ENCODE results near the gene PASD1. TPM values are rescaled to one million over a fixed set of nuclear protein-coding genes. Genes with fewer than 3 reads are reported as not detected.

The PASD1 gene
- total RNA-seq, 1 donor from 2014 or later, result not detected

GRCh38 chrX:151633157-151633556, 69.7 kb downstream of the PASD1 start:
- intact Hi-C loops (cut with DNase I), result no loop called here
- Histone ChIP-seq H3K4me1 (no peaks in the 10 kb centered on the region), H3K4me3 (no peak overlapping the region), H3K9me3 (no peaks in the 10 kb centered on the region), H3K36me3 (no peaks in the 10 kb centered on the region), H3K27ac (no peak overlapping the region), H3K27me3 (ENCODE audit: low read depth) (no peaks in the 10 kb centered on the region)
- DNase-seq (no peak), ATAC-seq (no peak)
- TF ChIP-seq CTCF (IDR thresholded peaks at IDR 0.05), result no peak

DNA sequence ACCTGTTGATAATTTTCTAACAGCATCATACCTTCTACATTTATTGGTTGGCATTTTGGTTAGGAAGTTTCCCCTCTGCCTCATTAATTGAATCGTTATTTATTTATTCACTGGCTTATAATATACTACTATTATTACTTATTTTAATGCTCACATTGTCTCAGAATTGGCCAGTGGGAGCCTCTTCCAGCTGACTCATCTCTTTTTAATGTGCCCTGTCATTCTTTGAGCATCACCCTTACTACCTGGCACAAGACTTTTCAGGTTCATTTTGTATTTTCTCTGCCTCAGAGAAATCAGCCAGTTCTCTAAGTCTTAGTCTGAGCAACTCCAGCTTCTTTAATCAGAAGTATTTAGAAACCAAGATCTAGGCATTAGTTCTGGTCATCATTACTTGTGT, 71.5 kb downstream of the PASD1 start:
- Histone ChIP-seq H3K4me3 (no peak overlapping the region), H3K9me3 (no peaks in the 10 kb centered on the region), H3K36me3 (no peaks in the 10 kb centered on the region), H3K27ac (no peak overlapping the region), H3K27me3 (ENCODE audit: low read depth) (no peaks in the 10 kb centered on the region), H3K4me1 (no peaks in the 10 kb centered on the region)
- no peak for TF ChIP-seq CTCF (IDR thresholded peaks at IDR 0.05)
- intact Hi-C loops (cut with DNase I), result no loop called here
- ATAC-seq (no peak), DNase-seq (no peak)

GRCh38 chrX:151641564-151641963, 78.1 kb downstream of the PASD1 start:
- TF ChIP-seq CTCF (IDR thresholded peaks at IDR 0.05), result no peak
- no peak overlapping the region for H3K4me3 ChIP-seq
- ATAC-seq (no peak), DNase-seq (no peak)
- intact Hi-C loops (cut with DNase I), result no loop called here
- no peaks in the 10 kb centered on the region for H3K27me3 ChIP-seq (ENCODE audit: low read depth)
- no peak overlapping the region for H3K27ac ChIP-seq
- no peaks in the 10 kb centered on the region for H3K4me1 ChIP-seq
- no peaks in the 10 kb centered on the region for H3K36me3 ChIP-seq
- H3K9me3 ChIP-seq, result no peaks in the 10 kb centered on the region

- Histone ChIP-seq H3K4me3 (no peak overlapping the region), H3K27me3 (ENCODE audit: low read depth) (no peaks in the 10 kb centered on the region), H3K36me3 (no peaks in the 10 kb centered on the region), H3K4me1 (no peaks in the 10 kb centered on the region), H3K9me3 (no peaks in the 10 kb centered on the region), H3K27ac (no peak overlapping the region)
- ATAC-seq (no peak), DNase-seq (no peak)
- no peak for TF ChIP-seq CTCF (IDR thresholded peaks at IDR 0.05)
- intact Hi-C loops (cut with DNase I), result no loop called here
Observed at GRCh38 chrX:151675121-151675746, 111.8 kb downstream of the PASD1 start.

DNA sequence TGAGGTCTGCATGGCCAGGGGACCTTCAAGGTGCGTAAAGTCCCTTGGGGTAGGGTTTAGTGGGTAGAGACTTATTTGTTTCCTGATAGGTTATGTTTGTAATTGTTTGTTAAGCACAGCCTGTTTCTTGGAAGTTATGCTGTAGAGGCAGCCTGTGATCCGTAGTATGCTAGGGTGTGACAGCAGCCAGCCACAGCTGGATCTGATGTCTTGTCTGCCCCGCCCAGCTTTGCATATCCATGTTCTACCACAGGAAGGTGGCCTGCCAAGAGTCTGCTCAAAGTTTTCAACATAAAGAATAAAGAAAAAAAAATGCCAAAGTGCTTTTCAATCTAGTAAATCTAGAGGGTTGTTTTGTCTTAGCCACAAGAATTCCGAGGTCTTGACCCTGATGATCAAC, 112.7 kb downstream of the PASD1 start:
- no peak for ATAC-seq
- TF ChIP-seq CTCF (IDR thresholded peaks at IDR 0.05), result no peak
- Histone ChIP-seq H3K27me3 (ENCODE audit: low read depth) (no peaks in the 10 kb centered on the region), H3K36me3 (no peaks in the 10 kb centered on the region), H3K4me3 (no peak overlapping the region), H3K27ac (no peak overlapping the region), H3K9me3 (no peaks in the 10 kb centered on the region), H3K4me1 (no peaks in the 10 kb centered on the region)
- DNase-seq, result no peak
- intact Hi-C loops (cut with DNase I), result no loop called here
